Caco-2 (cell line): ENCODE measurements around the gene CFAP68. TPM values are rescaled to one million over a fixed set of nuclear protein-coding genes. Genes with fewer than 3 reads are reported as not detected.

Experiments used
- BruUV-seq: library from RNA; stranded (reverse); fragments of 400-500 nt; replicated peaks from 2 replicates; lab custom pipeline; 2021; lab: Mats Ljungman, UMichigan
- CTCF ChIA-PET: fragments of 300-600 bp; sonication (Branson Sonifier 250); formaldehyde crosslinking; loops from one replicate; lab custom pipeline; 2022; ENCODE audit warnings: antibody characterized with exemption; lab: Charles Lee
- POLR2A ChIA-PET: fragments of 300-600 bp; sonication (Branson Sonifier 250); formaldehyde crosslinking; loops from one replicate; lab custom pipeline; 2022; ENCODE audit warnings: antibody characterized with exemption; lab: Charles Lee
- DNase-seq, 2 experiments: peaks; one replicate each; pipeline versions ENCODE4 v3.0.0 to v3.0.0-alpha.2; 2020 to 2022
- H3K27me3 ChIP-seq: replicated peaks from 2 replicates; pipeline ENCODE4 v1.6.0; 2011; ENCODE audit warnings: low read length; ENCODE audit not compliant: control insufficient read depth, insufficient read depth
- H3K36me3 ChIP-seq: 2 replicates; pipeline ENCODE4 v1.5.1; 2011; ENCODE audit warnings: low read length; ENCODE audit not compliant: control insufficient read depth, insufficient read depth
- H3K4me1 ChIP-seq: fragments of 250-450 bp; sonication (Bioruptor Pico); 2 replicates; pipeline ENCODE4 v1.5.1; 2020; ENCODE audit warnings: mild to moderate bottlenecking
- H3K4me3 ChIP-seq: 2 replicates; pipeline ENCODE4 v1.5.1; 2011; ENCODE audit warnings: low read depth, mild to moderate bottlenecking, control low read depth, low read length
- H3K9me3 ChIP-seq: fragments of 250-450 bp; sonication (Bioruptor Pico); 2 replicates; pipeline ENCODE4 v1.5.1; 2020; ENCODE audit warnings: mild to moderate bottlenecking, moderate library complexity
- H3K27ac Mint-ChIP-seq: one replicate; pipeline ENCODE4 v1.8.0; 2022; ENCODE audit warnings: mixed read lengths; ENCODE audit not compliant: unreplicated experiment
- H3K27me3 Mint-ChIP-seq: one replicate; pipeline ENCODE4 v1.8.0; 2022; ENCODE audit warnings: mixed read lengths; ENCODE audit not compliant: insufficient read depth, unreplicated experiment
- H3K36me3 Mint-ChIP-seq: one replicate; pipeline ENCODE4 v1.8.0; 2022; ENCODE audit warnings: mild to moderate bottlenecking, mixed read lengths; ENCODE audit not compliant: insufficient read depth, unreplicated experiment
- H3K4me1 Mint-ChIP-seq: one replicate; pipeline ENCODE4 v1.8.0; 2022; ENCODE audit warnings: low read depth, mixed read lengths; ENCODE audit not compliant: unreplicated experiment
- H3K4me3 Mint-ChIP-seq: one replicate; pipeline ENCODE4 v1.8.0; 2022; ENCODE audit warnings: mild to moderate bottlenecking, moderate library complexity, mixed read lengths; ENCODE audit not compliant: unreplicated experiment
- H3K9me3 Mint-ChIP-seq: one replicate; pipeline ENCODE4 v1.8.0; 2022; ENCODE audit warnings: mixed read lengths; ENCODE audit not compliant: unreplicated experiment
- CTCF ChIP-seq, 2 experiments: fragments of 200-600 bp in 1 of 2; IDR thresholded peaks; 1 replicate in 1 of 2; 2 replicates in 1 of 2; pipeline versions ENCODE4 v1.5.1 to v1.8.0; 2011 to 2022; ENCODE audit warnings: antibody characterized with exemption in 1 of 2, control low read depth in 1 of 2, inconsistent platforms in 1 of 2, low read depth in 1 of 2, low read length in 1 of 2, mild to moderate bottlenecking in 1 of 2, moderate library complexity in 1 of 2; ENCODE audit not compliant: insufficient read depth in 1 of 2, severe bottlenecking in 1 of 2, unreplicated experiment in 1 of 2
- intact Hi-C: fragments of 100-400 bp; cut with micrococcal nuclease; formaldehyde crosslinking; loops from one replicate; pipeline ENCODE4 v1.10.0; 2022; ENCODE audit not compliant: unreplicated experiment
- total RNA-seq: library from RNA; stranded (reverse); gene quantifications from 2 replicates; pipeline ENCODE4 v1.2.3, GENCODE V29; 2022

CFAP68 gene
- total RNA-seq, 1 experiment from 2014 or later = 71.4 TPM

- Mint-ChIP-seq H3K4me1 (peaks cover 18% of the 10 kb centered on the region), H3K4me3 (no peak overlapping the region), H3K36me3 (no peaks in the 10 kb centered on the region), H3K27ac (no peak overlapping the region), H3K27me3 (no peaks in the 10 kb centered on the region), H3K9me3 (no peaks in the 10 kb centered on the region)
- no peaks in the 10 kb centered on the region for H3K9me3 ChIP-seq
- TF ChIP-seq CTCF (IDR thresholded peaks at IDR 0.05; ENCODE audit: insufficient read depth in 1 of 2, low read depth in 1 of 2, low read length in 1 of 2, severe bottlenecking in 1 of 2, unreplicated experiment in 1 of 2) = no peak
- ChIA-PET CTCF (interaction anchor here (0.6 to 1.5 kb wide), 3 partner anchors 11 to 69 kb away, joined by 3 to 7 read pairs (median 3); no protein-coding TSS in a partner anchor), POLR2A (no interaction called here)
- H3K4me1 ChIP-seq = peaks cover 22% of the 10 kb centered on the region
- no peaks in the 10 kb centered on the region for H3K36me3 ChIP-seq
- no peak for DNase-seq
- intact Hi-C loops = no loop called here
- no peak overlapping the region for H3K4me3 ChIP-seq
- H3K27me3 ChIP-seq = no peaks in the 10 kb centered on the region
- no TSS peak for BruUV-seq
These were observed 34.7 kb downstream of the CFAP68 start for GRCh38 chr11:111913997-111914396.

- TF ChIP-seq CTCF (IDR thresholded peaks at IDR 0.05; ENCODE audit: insufficient read depth in 1 of 2, low read depth in 1 of 2, low read length in 1 of 2, severe bottlenecking in 1 of 2, unreplicated experiment in 1 of 2) = no peak
- ChIA-PET POLR2A (no interaction called here), CTCF (no interaction called here)
- H3K4me1 ChIP-seq = peaks cover 17% of the 10 kb centered on the region
- no peaks in the 10 kb centered on the region for H3K36me3 Mint-ChIP-seq
- no peaks in the 10 kb centered on the region for H3K9me3 Mint-ChIP-seq
- no peaks in the 10 kb centered on the region for H3K27me3 ChIP-seq
- intact Hi-C loops = no loop called here
- H3K27ac Mint-ChIP-seq = peak overlapping the region; percentile 6
- DNase-seq = no peak
- peaks cover 11% of the 10 kb centered on the region for H3K4me1 Mint-ChIP-seq
- no TSS peak for BruUV-seq
- no peaks in the 10 kb centered on the region for H3K27me3 Mint-ChIP-seq
- H3K36me3 ChIP-seq = no peaks in the 10 kb centered on the region
- no peaks in the 10 kb centered on the region for H3K9me3 ChIP-seq
- H3K4me3 ChIP-seq = no peak overlapping the region
- no peak overlapping the region for H3K4me3 Mint-ChIP-seq
These were observed 37.4 kb downstream of the CFAP68 start for GRCh38 chr11:111916768-111917167.

- Mint-ChIP-seq H3K4me3 (no peak overlapping the region), H3K27me3 (no peaks in the 10 kb centered on the region), H3K27ac (peak overlapping the region; percentile 6), H3K4me1 (peaks cover 11% of the 10 kb centered on the region), H3K9me3 (no peaks in the 10 kb centered on the region), H3K36me3 (no peaks in the 10 kb centered on the region)
- POLR2A ChIA-PET = no interaction called here
- no TSS peak for BruUV-seq
- DNase-seq = no peak
- Histone ChIP-seq H3K9me3 (no peaks in the 10 kb centered on the region), H3K4me1 (peaks cover 12% of the 10 kb centered on the region), H3K27me3 (no peaks in the 10 kb centered on the region), H3K4me3 (no peak overlapping the region), H3K36me3 (no peaks in the 10 kb centered on the region)
- no peak for TF ChIP-seq CTCF (IDR thresholded peaks at IDR 0.05; ENCODE audit: insufficient read depth in 1 of 2, low read depth in 1 of 2, low read length in 1 of 2, severe bottlenecking in 1 of 2, unreplicated experiment in 1 of 2)
- intact Hi-C loops = no loop called here
- CTCF ChIA-PET = interaction anchor here (1.7 to 2.4 kb wide), 3 partner anchors 24 to 80 kb away, joined by 6 to 35 read pairs (median 10); no protein-coding TSS in a partner anchor
These were observed 38.0 kb downstream of the CFAP68 start for GRCh38 chr11:111917312-111917711.
